ENCODE measurements around the gene ENTPD8. TPM values are rescaled to one million over a fixed set of nuclear protein-coding genes. Genes with fewer than 3 reads are reported as not detected.

The ENTPD8 gene
- polyA plus RNA-seq, 3 donors: not detected

GRCh38 chr9:137437691-137438590 lies 3.2 kb downstream of the ENTPD8 start:
- Mint-ChIP-seq H3K36me3 (peaks cover 0 to 2% of the 10 kb centered on the region in 2 donors), H3K4me3 (no peak overlapping the region), H3K9me3 (peaks cover 0 to 6% (median 3%) of the 10 kb centered on the region in 7 donors), H3K27me3 (ENCODE audit: low read depth in 3 of 3) (peaks cover 9 to 30% (median 15%) of the 10 kb centered on the region in 3 donors), H3K4me1 (peaks cover 2% of the 10 kb centered on the region), H3K27ac (no peak overlapping the region)
- no peaks in the 10 kb centered on the region for H3K79me2 ChIP-seq (ENCODE audit: insufficient read depth, low read length)
- 93% methylated on average over 39 of the region's 40 CpGs for WGBS (ENCODE audit: insufficient coverage)
- H3K4me3 ChIP-seq (replicated peaks in 1 of 3; ENCODE audit: low read depth in 2 of 3, low read length in 3 of 3): no peak overlapping the region
- H3K9ac ChIP-seq (ENCODE audit: insufficient read depth, low read length, poor library complexity, severe bottlenecking): no peak overlapping the region
- H3K27me3 ChIP-seq (ENCODE audit: control insufficient read depth in 2 of 2, insufficient read depth in 2 of 2, low read length in 2 of 2): peaks cover 5 to 10% of the 10 kb centered on the region in 2 donors
- no peaks in the 10 kb centered on the region for H4K20me1 ChIP-seq (ENCODE audit: insufficient read depth, low read length)
- no peak overlapping the region for H3K4me2 ChIP-seq (replicated peaks; ENCODE audit: extremely low read depth, low read length, poor library complexity, severe bottlenecking)
- intact Hi-C loops (cut with micrococcal nuclease): no loop called here
- H3K27ac ChIP-seq (ENCODE audit: low read depth in 1 of 2, low read length in 2 of 2): no peak overlapping the region
- H3K4me1 ChIP-seq (ENCODE audit: control insufficient read depth in 1 of 2, insufficient read depth in 2 of 2, low read length in 2 of 2): peaks cover 4 to 5% of the 10 kb centered on the region in 2 donors
- no peaks in the 10 kb centered on the region for H3K36me3 ChIP-seq (replicated peaks in 1 of 2; ENCODE audit: control insufficient read depth in 1 of 2, insufficient read depth in 2 of 2, low read length in 2 of 2)
- no peak for DNase-seq
- TF ChIP-seq CTCF (IDR thresholded peaks at IDR 0.05): no peak
- H2AFZ ChIP-seq (ENCODE audit: insufficient read depth, low read depth, low read length, poor library complexity, severe bottlenecking): no peak overlapping the region
- H3K9me3 ChIP-seq (replicated peaks in 1 of 2; ENCODE audit: control insufficient read depth in 1 of 2, insufficient read depth in 1 of 2, low read length in 2 of 2): peaks cover 0 to 5% of the 10 kb centered on the region in 2 donors

- DNase-seq: no peak
- Histone ChIP-seq H3K4me1 (ENCODE audit: control insufficient read depth in 1 of 2, insufficient read depth in 2 of 2, low read length in 2 of 2) (peaks cover 4 to 5% of the 10 kb centered on the region in 2 donors), H3K27ac (ENCODE audit: low read depth in 1 of 2, low read length in 2 of 2) (no peak overlapping the region), H4K20me1 (ENCODE audit: insufficient read depth, low read length) (no peaks in the 10 kb centered on the region), H3K79me2 (ENCODE audit: insufficient read depth, low read length) (no peaks in the 10 kb centered on the region), H2AFZ (ENCODE audit: insufficient read depth, low read depth, low read length, poor library complexity, severe bottlenecking) (no peak overlapping the region), H3K9me3 (replicated peaks in 1 of 2; ENCODE audit: control insufficient read depth in 1 of 2, insufficient read depth in 1 of 2, low read length in 2 of 2) (peaks cover 0 to 2% of the 10 kb centered on the region in 2 donors), H3K4me3 (replicated peaks in 1 of 3; ENCODE audit: low read depth in 2 of 3, low read length in 3 of 3) (no peak overlapping the region), H3K36me3 (replicated peaks in 1 of 2; ENCODE audit: control insufficient read depth in 1 of 2, insufficient read depth in 2 of 2, low read length in 2 of 2) (no peaks in the 10 kb centered on the region), H3K9ac (ENCODE audit: insufficient read depth, low read length, poor library complexity, severe bottlenecking) (no peak overlapping the region), H3K4me2 (replicated peaks; ENCODE audit: extremely low read depth, low read length, poor library complexity, severe bottlenecking) (no peak overlapping the region), H3K27me3 (ENCODE audit: control insufficient read depth in 2 of 2, insufficient read depth in 2 of 2, low read length in 2 of 2) (peaks cover 2% of the 10 kb centered on the region in 2 donors)
- Mint-ChIP-seq H3K36me3 (peaks cover 0 to 2% of the 10 kb centered on the region in 2 donors), H3K9me3 (peaks cover 0 to 2% (median 1%) of the 10 kb centered on the region in 7 donors), H3K27ac (no peak overlapping the region), H3K27me3 (ENCODE audit: low read depth in 3 of 3) (peaks cover 2 to 22% (median 7%) of the 10 kb centered on the region in 3 donors), H3K4me3 (no peak overlapping the region), H3K4me1 (peaks cover 2% of the 10 kb centered on the region)
- intact Hi-C loops (cut with micrococcal nuclease): no loop called here
- no peak for TF ChIP-seq CTCF (IDR thresholded peaks at IDR 0.05)
- WGBS (ENCODE audit: insufficient coverage): 94% methylated on average over 24 of the region's 24 CpGs
Measured at GRCh38 chr9:137436761-137437600, 4.2 kb downstream of the ENTPD8 start.

Data from CD14-positive monocyte (primary cell).